K562 (cell line): ENCODE measurements around the gene NTSR1. TPM values are rescaled to one million over a fixed set of nuclear protein-coding genes. Genes with fewer than 3 reads are reported as not detected.
A peak's percentile ranks its signal among the peaks of the same experiment; 100 is the strongest.

Experiments used
- CHD4 ChIP-seq: fragments of 200-600 bp; sonication (generic); IDR thresholded peaks from 3 replicates; pipeline ENCODE4 v1.6.1; 2012; ENCODE audit warnings: low read depth, mild to moderate bottlenecking, mixed read lengths, low read length, inconsistent platforms; ENCODE audit not compliant: insufficient read depth, insufficient replicate concordance, poor library complexity, severe bottlenecking
- CTCFL ChIP-seq: IDR thresholded peaks from 2 replicates; pipeline ENCODE4 v1.6.1; 2011; ENCODE audit warnings: borderline replicate concordance, low read depth, mild to moderate bottlenecking, moderate library complexity, low read length; ENCODE audit not compliant: insufficient read depth, poor library complexity, severe bottlenecking
- HIVEP1 ChIP-seq: fragments of 250-450 bp; sonication (Bioruptor Pico); IDR thresholded peaks from 2 replicates; pipeline ENCODE4 v1.4.0; 2020; ENCODE audit warnings: mild to moderate bottlenecking
- HMGXB4 ChIP-seq: sonication (generic); formaldehyde crosslinking; IDR thresholded peaks from 2 replicates; pipeline ENCODE4 v1.8.1; 2023; ENCODE audit warnings: mild to moderate bottlenecking, missing genetic modification reagents
- ILK ChIP-seq: fragments of 450-650 bp; IDR thresholded peaks from 2 replicates; pipeline ENCODE4 v1.6.1; 2016; ENCODE audit warnings: missing genetic modification characterization, low read depth, mild to moderate bottlenecking, missing compliant biosample characterization, moderate library complexity, borderline replicate concordance
- NBN ChIP-seq: fragments of 450-650 bp; IDR thresholded peaks from 2 replicates; pipeline ENCODE4 v1.6.1; 2016; ENCODE audit warnings: low read depth, mild to moderate bottlenecking
- NFXL1 ChIP-seq: fragments of 450-650 bp; formaldehyde crosslinking; IDR thresholded peaks from 2 replicates; pipeline ENCODE4 v1.4.0; 2021; ENCODE audit warnings: mild to moderate bottlenecking
- NKRF ChIP-seq: fragments of 450-650 bp; IDR thresholded peaks from 2 replicates; pipeline ENCODE4 v1.6.1; 2016; ENCODE audit warnings: borderline replicate concordance
- POLR2AphosphoS5 ChIP-seq: IDR thresholded peaks from 2 replicates; pipeline ENCODE4 v1.6.1; 2011; ENCODE audit warnings: mild to moderate bottlenecking, low read depth, low read length, moderate library complexity; ENCODE audit not compliant: control insufficient read depth, insufficient read depth
- RFX1 ChIP-seq: fragments of 450-650 bp; IDR thresholded peaks from 2 replicates; pipeline ENCODE4 v1.6.1; 2016; ENCODE audit warnings: mild to moderate bottlenecking, moderate library complexity
- SMARCC2 ChIP-seq: fragments of 450-650 bp; IDR thresholded peaks from 2 replicates; pipeline ENCODE4 v1.6.1; 2017; ENCODE audit warnings: antibody characterized with exemption, moderate library complexity, mild to moderate bottlenecking, low read depth
- ZNF511 ChIP-seq: sonication (generic); formaldehyde crosslinking; IDR thresholded peaks from 2 replicates; pipeline ENCODE4 v1.8.0; 2022; ENCODE audit warnings: mild to moderate bottlenecking, missing genetic modification reagents
- ZNF584 ChIP-seq: fragments of 200-800 bp; sonication (Bioruptor generic); IDR thresholded peaks from 2 replicates; pipeline ENCODE4 v1.6.1; 2016; ENCODE audit warnings: low read depth, mild to moderate bottlenecking, missing genetic modification characterization, missing compliant biosample characterization
- ZNF609 ChIP-seq: sonication (generic); formaldehyde crosslinking; IDR thresholded peaks from 2 replicates; pipeline ENCODE4 v1.8.1; 2023; ENCODE audit warnings: missing genetic modification reagents, mild to moderate bottlenecking, borderline replicate concordance
- polyA plus RNA-seq, 8 experiments: library from polyadenylated mRNA; depleted of rRNA in 4 of 8; stranded (reverse) in 5 of 8; unstranded in 3 of 8; fragments of >200 nt; fragmentation: Nextera tagmentation in 2 of 8; fragmentation: Illumina TruSeq in 1 of 8; extraction: Ambion mirVana in 2 of 8; extraction: Trizol in 1 of 8; gene quantifications; 2 replicates each; pipeline versions ENCODE4 v1.2.1 to v1.2.3, GENCODE V29; 2011 to 2014; ENCODE audit warnings: inconsistent platforms in 1 of 8, missing spikeins in 1 of 8
- total RNA-seq, 7 experiments: library from RNA; depleted of rRNA in 6 of 7; stranded (reverse); fragments of >200 nt in 6 of 7; fragmentation: Illumina TruSeq in 2 of 7; extraction: Trizol in 2 of 7; gene quantifications; 2 replicates each; pipeline versions ENCODE4 v1.2.1 to v1.2.3, GENCODE V29; 2011 to 2021; ENCODE audit warnings: low replicate concordance in 1 of 7

Gene NTSR1
- total and polyA plus RNA-seq, 9 of the 15 experiments (the other 6 are each of a cell fraction or from before 2014, with no cell fraction given), result 0.04 to 0.40 (median 0.13) TPM; not detected in 3

GRCh38 chr20:62685781-62686555 is 22.7 kb upstream of the NTSR1 start (continued):
- TF ChIP-seq NKRF (no peak), NFXL1 (CRISPR knock-in tag) (no peak), RFX1 (no peak; the same call in 1 of the 2 replicates), ZNF511 (CRISPR knock-in tag) (no peak), ZNF609 (CRISPR knock-in tag) (no peak), NBN (0 out of 2 replicates have a peak, but pooled peaks have one; percentile 50), ZNF584 (CRISPR knock-in tag) (no peak), CHD4 (no peak), POLR2AphosphoS5 (peak; percentile 80), ILK (no peak), HIVEP1 (CRISPR knock-in tag) (no peak), CTCFL (no peak), HMGXB4 (CRISPR knock-in tag) (no peak), SMARCC2 (no peak)
